DMS153 (cell line): ENCODE measurements around the gene PRKAA1.
"Not testable (repeated sequence)": the region's sequence is repeated elsewhere in the genome, so short reads cannot be mapped to it uniquely, and the experiment has no call there.

ENCODE experiments used
- DNase-seq: peaks from one replicate; lab custom pipeline; 2025; lab: John Stamatoyannopoulos, UW

Gene PRKAA1

DNA sequence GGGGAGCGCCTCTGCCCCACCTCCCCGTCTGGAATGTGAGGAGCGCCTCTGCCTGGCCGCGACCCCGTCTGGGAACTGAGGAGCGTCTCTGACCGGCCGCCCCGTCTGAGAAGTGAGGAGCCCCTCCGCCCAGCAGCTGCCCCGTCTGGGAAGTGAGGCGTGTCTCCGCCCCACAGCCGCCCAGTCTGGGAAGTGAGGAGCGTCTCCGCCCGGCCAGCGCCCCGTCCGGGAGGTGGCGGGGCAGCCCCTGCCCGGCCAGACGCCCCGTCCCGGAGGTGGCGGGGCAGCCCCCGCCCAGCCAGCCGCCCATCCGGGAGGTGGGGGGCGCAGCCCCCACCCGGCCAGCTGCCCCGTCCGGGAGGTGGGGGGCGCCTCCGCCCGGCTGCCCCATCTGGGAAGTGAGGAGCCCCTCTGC, 75.7 kb downstream of the PRKAA1 start:
- DNase-seq = not testable (repeated sequence)

DNA sequence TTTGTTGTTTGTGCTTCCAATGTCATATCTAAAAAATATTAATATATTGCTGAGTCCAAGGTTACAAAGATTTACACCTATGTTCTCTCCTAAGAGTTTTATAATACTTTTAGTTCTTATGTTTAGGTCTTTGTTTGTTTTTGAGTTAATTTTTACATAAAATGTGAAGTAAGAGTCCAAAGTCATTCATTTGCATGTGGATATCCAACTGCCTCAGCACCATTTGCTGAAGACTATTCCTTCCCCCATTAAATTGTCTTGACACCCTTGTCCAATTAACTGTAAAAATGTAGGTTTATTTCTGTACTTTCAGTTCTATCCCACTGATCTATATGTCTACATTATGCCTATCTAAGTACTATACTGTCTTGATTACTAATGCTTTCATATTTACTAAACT, 78.1 kb downstream of the PRKAA1 start:
- DNase-seq = no peak

DNA sequence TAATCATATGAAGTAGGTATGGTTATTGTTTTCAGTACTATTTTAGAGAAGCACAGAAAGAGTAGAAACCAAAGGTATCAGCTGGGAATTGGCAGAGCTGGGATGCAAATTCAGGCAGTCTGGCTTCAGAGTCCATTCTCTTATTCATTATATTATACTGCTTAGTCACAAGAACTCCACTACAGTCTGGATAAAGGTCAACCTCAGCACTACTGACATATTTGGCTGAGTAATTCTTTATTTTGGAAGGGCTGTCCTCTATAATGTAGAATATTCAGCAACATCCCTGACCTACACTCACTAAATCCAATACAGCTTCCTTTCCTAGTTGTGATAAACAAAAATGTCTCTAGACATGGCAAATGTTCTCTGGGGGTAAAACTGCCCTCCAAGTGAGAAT, 80.9 kb downstream of the PRKAA1 start:
- no peak for DNase-seq

DNA sequence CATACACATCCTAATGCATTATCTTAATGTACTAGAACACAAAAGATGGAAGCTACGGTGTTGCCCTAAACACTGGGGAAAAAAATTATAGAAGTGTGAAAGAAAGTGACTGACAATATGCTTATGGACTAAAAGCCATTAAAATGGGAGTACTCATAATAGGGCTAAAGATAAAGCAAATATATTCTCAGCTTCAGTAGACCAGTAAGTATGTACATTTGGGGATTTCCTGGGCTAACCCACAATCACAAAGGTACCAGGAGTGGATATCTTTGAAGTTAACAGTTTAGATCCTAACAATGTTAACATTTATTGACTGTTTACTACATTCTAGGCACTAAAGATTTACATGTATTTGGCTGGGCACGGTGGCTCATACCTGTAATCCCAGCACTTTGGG, 81.6 kb downstream of the PRKAA1 start:
- DNase-seq = no peak

DNA sequence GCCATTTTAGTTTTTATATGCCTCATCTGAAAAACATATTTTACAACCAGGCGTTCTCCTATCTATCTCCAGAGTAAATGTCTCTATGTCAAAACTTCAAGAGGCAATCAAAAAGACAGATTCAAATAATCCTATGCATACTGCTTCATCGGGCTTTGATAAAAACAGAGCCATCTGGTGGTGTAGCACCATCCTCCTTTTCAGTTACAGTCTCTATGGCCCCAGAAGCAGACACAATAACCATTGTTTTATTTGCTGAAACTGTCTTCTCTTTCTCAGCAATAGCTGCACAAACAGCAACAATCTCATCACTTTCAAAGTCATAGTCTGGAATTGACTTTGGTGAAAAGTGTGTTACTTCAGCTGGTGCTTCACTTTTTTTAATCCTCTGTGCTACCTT, 82.2 kb downstream of the PRKAA1 start:
- DNase-seq = no peak

DNA sequence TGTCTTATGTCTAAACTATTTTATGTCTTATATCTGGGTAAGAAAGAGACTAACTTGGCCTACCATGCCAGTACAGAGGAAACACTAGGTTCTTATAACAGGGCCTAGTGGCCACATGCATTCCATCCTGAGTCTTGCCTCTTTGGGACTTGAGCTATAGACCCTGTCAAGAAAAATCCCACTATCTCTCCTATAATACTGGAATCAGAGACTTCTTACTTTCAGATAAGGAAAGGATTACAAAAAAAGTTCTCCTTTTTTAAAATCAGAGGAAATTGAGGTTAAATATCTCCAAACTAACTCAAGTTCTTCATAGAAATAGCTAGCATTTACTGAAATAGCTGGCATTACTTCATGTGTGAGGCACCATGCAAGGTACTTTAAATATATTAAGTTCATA, 84.2 kb downstream of the PRKAA1 start:
- DNase-seq = no peak

DNA sequence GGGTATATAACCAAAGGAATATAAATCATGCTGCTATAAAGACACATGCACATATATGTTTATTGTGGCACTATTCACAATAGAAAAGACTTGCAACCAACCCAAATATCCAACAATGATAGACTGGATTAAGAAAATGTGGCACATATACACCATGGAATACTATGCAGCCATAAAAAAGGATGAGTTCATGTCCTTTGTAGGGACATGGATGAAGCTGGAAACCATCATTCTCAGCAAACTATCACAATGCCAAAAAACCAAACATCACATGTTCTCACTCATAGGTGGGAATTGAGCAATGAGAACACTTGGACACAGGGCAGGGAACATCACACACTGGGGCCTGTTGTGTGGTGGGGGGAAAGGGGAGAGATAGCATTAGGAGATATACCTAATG, 87.6 kb downstream of the PRKAA1 start:
- DNase-seq = not testable (repeated sequence)
